Bronchial epithelial cell (primary cell): Measurements from ENCODE around the gene CORO2B. TPM values are rescaled to one million over a fixed set of nuclear protein-coding genes. Genes with fewer than 3 reads are reported as not detected.

ENCODE experiments used
- DNase-seq: peaks from one replicate; pipeline ENCODE4 v3.0.0-alpha.2; 2010; ENCODE audit warnings: low read depth
- FAIRE-seq: peaks from 2 replicates; lab custom pipeline; 2011; peaks lifted over from hg19 to GRCh38; lab: Jason Lieb, UNC
- H3K27me3 ChIP-seq: 2 replicates; pipeline ENCODE4 v1.5.1; 2011; ENCODE audit warnings: low read length; ENCODE audit not compliant: control insufficient read depth, insufficient read depth
- H3K36me3 ChIP-seq: 2 replicates; pipeline ENCODE4 v1.5.1; 2011; ENCODE audit warnings: low read length; ENCODE audit not compliant: control insufficient read depth, insufficient read depth
- H3K4me3 ChIP-seq: 2 replicates; pipeline ENCODE4 v1.5.1; 2011; ENCODE audit warnings: mild to moderate bottlenecking, low read depth, low read length, control low read depth
- CTCF ChIP-seq: IDR thresholded peaks from 2 replicates; pipeline ENCODE4 v1.5.1; 2011; ENCODE audit warnings: mild to moderate bottlenecking, moderate library complexity, low read length, control low read depth, inconsistent platforms; ENCODE audit not compliant: insufficient read depth, severe bottlenecking
- total RNA-seq: library from RNA; depleted of rRNA; stranded (reverse); fragments of >200 nt; gene quantifications from 2 replicates; pipeline ENCODE4 v1.2.1, GENCODE V29; 2014

CORO2B gene
- total RNA-seq, 1 donor from 2014 or later, result under 0.01 TPM

GRCh38 chr15:68694111-68694510, 115.3 kb downstream of the CORO2B start:
- no peak for TF ChIP-seq CTCF
- FAIRE-seq (no peak), DNase-seq (no peak)
- Histone ChIP-seq H3K27me3 (peaks cover 1% of the 10 kb centered on the region), H3K36me3 (no peaks in the 10 kb centered on the region), H3K4me3 (no peak overlapping the region)

- no peaks in the 10 kb centered on the region for H3K36me3 ChIP-seq
- peaks cover 1% of the 10 kb centered on the region for H3K27me3 ChIP-seq
- H3K4me3 ChIP-seq, result no peak overlapping the region
- FAIRE-seq (no peak), DNase-seq (no peak)
- no peak for TF ChIP-seq CTCF
Observed at GRCh38 chr15:68695061-68695595, 116.3 kb downstream of the CORO2B start.

DNA sequence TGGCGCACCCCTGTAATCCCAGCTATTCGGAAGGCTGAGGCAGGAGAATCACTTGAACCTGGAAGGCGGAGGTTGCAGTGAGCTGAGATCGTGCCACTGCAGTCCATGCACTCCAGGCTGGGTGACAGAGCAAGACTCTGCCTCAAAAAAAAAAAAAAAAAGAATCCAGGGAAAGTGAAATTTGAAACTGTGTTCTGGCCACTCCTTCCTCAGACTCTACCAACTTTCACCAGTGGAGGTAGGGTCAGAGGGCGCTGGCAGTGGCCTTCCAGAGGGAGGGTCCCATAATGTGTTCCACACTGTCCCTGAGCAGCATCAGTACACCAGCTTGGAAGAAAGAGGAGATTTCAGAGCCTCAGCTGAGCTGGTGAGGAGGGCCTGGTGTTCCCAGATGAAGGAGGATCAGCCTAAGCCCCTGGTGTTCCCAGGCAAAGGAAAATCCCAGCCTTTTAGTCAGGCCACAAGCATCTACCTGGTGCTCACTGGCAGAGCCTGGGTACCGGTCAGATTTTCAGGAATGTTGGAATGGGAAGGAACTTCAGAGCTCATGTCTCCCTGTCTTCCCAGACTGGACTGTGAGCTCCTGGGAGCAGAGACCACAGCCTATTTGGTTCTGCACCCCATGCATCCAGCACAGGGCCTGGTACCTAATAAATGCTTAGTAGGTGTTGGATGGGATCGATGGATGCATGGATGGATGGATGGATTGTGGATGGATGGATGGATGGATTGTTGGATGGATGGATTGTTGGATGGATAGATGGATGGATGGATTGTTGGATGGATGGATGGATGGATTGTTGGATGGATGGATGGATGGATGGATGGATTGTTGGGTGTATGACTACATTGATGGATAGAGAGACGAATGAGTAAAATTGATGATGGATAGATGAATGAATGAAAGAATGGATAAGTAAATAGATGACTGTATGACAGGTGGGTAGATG, 117.9 kb downstream of the CORO2B start:
- no peak for TF ChIP-seq CTCF
- Histone ChIP-seq H3K36me3 (no peaks in the 10 kb centered on the region), H3K4me3 (no peak overlapping the region), H3K27me3 (peaks cover 3% of the 10 kb centered on the region)
- DNase-seq (no peak), FAIRE-seq (no peak)

- peaks cover 7% of the 10 kb centered on the region for H3K27me3 ChIP-seq
- FAIRE-seq, result no peak
Observed at GRCh38 chr15:68697711-68698690, 119.2 kb downstream of the CORO2B start.

More at GRCh38 chr15:68697711-68698690, 119.2 kb downstream of the CORO2B start:
- Histone ChIP-seq H3K36me3 (no peaks in the 10 kb centered on the region), H3K4me3 (no peak overlapping the region)
- no peak for DNase-seq
- TF ChIP-seq CTCF, result no peak
